T-helper 22 cell (primary cell): ENCODE data around the gene CTSF.
A peak's percentile ranks its signal among the peaks of the same experiment; 100 is the strongest.
"Not testable (repeated sequence)": the region's sequence is repeated elsewhere in the genome, so short reads cannot be mapped to it uniquely, and the experiment has no call there.

ENCODE experiments used
- DNase-seq: peaks from one replicate; pipeline ENCODE4 v3.0.0-alpha.2; 2020; ENCODE audit warnings: low read depth

CTSF gene

GRCh38 chr11:66559142-66559865, 9.1 kb downstream of the CTSF start:
- no peak for DNase-seq

- DNase-seq: no peak
Observed at GRCh38 chr11:66557733-66558326, 10.6 kb downstream of the CTSF start.

- no peak for DNase-seq
Observed at GRCh38 chr11:66556086-66556485, 12.3 kb downstream of the CTSF start.

- DNase-seq: no peak
Observed at GRCh38 chr11:66555416-66555815, 13.0 kb downstream of the CTSF start.

- DNase-seq: no peak
Observed at GRCh38 chr11:66554602-66555001, 13.8 kb downstream of the CTSF start.

- no peak for DNase-seq
Observed at GRCh38 chr11:66550887-66551286, 17.5 kb downstream of the CTSF start.

- no peak for DNase-seq
Observed at GRCh38 chr11:66549696-66550095, 18.7 kb downstream of the CTSF start.

- DNase-seq: no peak
Observed at GRCh38 chr11:66548774-66549630, 19.4 kb downstream of the CTSF start.

GRCh38 chr11:66548041-66548440, 20.4 kb downstream of the CTSF start:
- DNase-seq: no peak

- DNase-seq: no peak
Observed at GRCh38 chr11:66547662-66548009, 20.8 kb downstream of the CTSF start.

GRCh38 chr11:66546966-66547661, 21.3 kb downstream of the CTSF start:
- DNase-seq: no peak

GRCh38 chr11:66546368-66546965, 21.9 kb downstream of the CTSF start, which contains the start of gene ACTN3:
Gene ACTN3, plus strand, starts transcription at chr11:66546903. Its CDS starts 35 bp downstream, at chr11:66546938.
- DNase-seq: no peak

- peak; percentile 75 for DNase-seq
Observed at GRCh38 chr11:66545701-66546367, 22.6 kb downstream of the CTSF start, which contains the start of gene ZDHHC24. Gene ZDHHC24, minus strand, starts transcription at chr11:66546048. Its CDS starts 45 bp downstream, at chr11:66546003.

GRCh38 chr11:66544952-66545351, 23.5 kb downstream of the CTSF start:
- not testable (repeated sequence) for DNase-seq

GRCh38 chr11:66543263-66544107, 24.9 kb downstream of the CTSF start:
- DNase-seq: peak; percentile 39

- DNase-seq: no peak
Observed at GRCh38 chr11:66542362-66542761, 26.0 kb downstream of the CTSF start.

GRCh38 chr11:66541892-66542291, 26.5 kb downstream of the CTSF start:
- no peak for DNase-seq

- not testable (repeated sequence) for DNase-seq
Observed at GRCh38 chr11:66540598-66540997, 27.8 kb downstream of the CTSF start.

GRCh38 chr11:66539870-66540213, 28.6 kb downstream of the CTSF start:
- no peak for DNase-seq

- DNase-seq: no peak
Observed at GRCh38 chr11:66539170-66539869, 29.1 kb downstream of the CTSF start.
